Superior temporal gyrus (tissue), 1 donor: ENCODE measurements around the gene KCNMA1.

ENCODE experiments used
- DNase-seq: peaks from one replicate; pipeline ENCODE4 v3.0.0-alpha.2; 2016; ENCODE audit errors: extremely low spot score

Gene KCNMA1

GRCh38 chr10:77043420-77043763 is 594.2 kb downstream of the KCNMA1 start:
- no peak for DNase-seq

GRCh38 chr10:77042706-77043419 is 594.7 kb downstream of the KCNMA1 start:
- DNase-seq = no peak

- no peak for DNase-seq
Measured at GRCh38 chr10:77041636-77042258, 595.9 kb downstream of the KCNMA1 start.

GRCh38 chr10:77038407-77038806 is 599.2 kb downstream of the KCNMA1 start:
- no peak for DNase-seq

GRCh38 chr10:77037735-77038403 is 599.7 kb downstream of the KCNMA1 start:
- DNase-seq = no peak

- DNase-seq = no peak
Measured at GRCh38 chr10:77036993-77037734, 600.4 kb downstream of the KCNMA1 start.

GRCh38 chr10:77036276-77036675 is 601.3 kb downstream of the KCNMA1 start:
- DNase-seq = no peak

GRCh38 chr10:77034795-77035194 is 602.8 kb downstream of the KCNMA1 start:
- DNase-seq = no peak

GRCh38 chr10:77034240-77034639 is 603.4 kb downstream of the KCNMA1 start:
- no peak for DNase-seq

- DNase-seq = no peak
Measured at GRCh38 chr10:77032188-77032570, 605.4 kb downstream of the KCNMA1 start.

GRCh38 chr10:77031531-77032187 is 605.9 kb downstream of the KCNMA1 start:
- no peak for DNase-seq

- DNase-seq = no peak
Measured at GRCh38 chr10:77030974-77031373, 606.6 kb downstream of the KCNMA1 start.

GRCh38 chr10:77029777-77030717 is 607.6 kb downstream of the KCNMA1 start:
- DNase-seq = no peak

GRCh38 chr10:77028042-77028441 is 609.6 kb downstream of the KCNMA1 start:
- DNase-seq = no peak

GRCh38 chr10:77027576-77027975 is 610.0 kb downstream of the KCNMA1 start:
- DNase-seq = no peak

GRCh38 chr10:77027141-77027540 is 610.5 kb downstream of the KCNMA1 start:
- DNase-seq = no peak

GRCh38 chr10:77026148-77026547 is 611.5 kb downstream of the KCNMA1 start:
- no peak for DNase-seq

- DNase-seq = no peak
Measured at GRCh38 chr10:77024461-77024860, 613.1 kb downstream of the KCNMA1 start.

- no peak for DNase-seq
Measured at GRCh38 chr10:77023396-77023795, 614.2 kb downstream of the KCNMA1 start.

GRCh38 chr10:77022671-77023070 is 614.9 kb downstream of the KCNMA1 start:
- DNase-seq = no peak
